ENCODE results near the gene PFKFB2.

Gene PFKFB2

GRCh38 chr1:207129053-207129452 is 76.0 kb downstream of the PFKFB2 start:
- no peak for DNase-seq
- intact Hi-C loops (cut with DNase I), result no loop called here

Measured in posterior cingulate gyrus (tissue), 11 donors.